Lower lobe of right lung (tissue), 2 donors: ENCODE data around the gene WNK2. TPM values are rescaled to one million over a fixed set of nuclear protein-coding genes. Genes with fewer than 3 reads are reported as not detected.

Experiments
- ATAC-seq, 2 donors: fragments of 200-7000 bp; cut with Tn5 transposase; one replicate each; pipeline ENCODE4 v1.9.1; 2020 to 2022; ENCODE audit warnings: mild to moderate bottlenecking in 2 of 2, moderate library complexity in 2 of 2
- DNase-seq: peaks from one replicate; pipeline ENCODE4 v3.0.0-alpha.2; 2020
- H3K27ac ChIP-seq: fragments of 200-600 bp; one replicate; pipeline ENCODE4 v1.8.0; 2022
- H3K27me3 ChIP-seq: fragments of 200-600 bp; one replicate; pipeline ENCODE4 v1.8.0; 2022; ENCODE audit warnings: low read depth
- H3K36me3 ChIP-seq: fragments of 200-600 bp; one replicate; pipeline ENCODE4 v1.8.0; 2022; ENCODE audit warnings: mild to moderate bottlenecking
- H3K4me1 ChIP-seq: fragments of 200-600 bp; one replicate; pipeline ENCODE4 v1.8.0; 2022
- H3K4me3 ChIP-seq: fragments of 200-600 bp; one replicate; pipeline ENCODE4 v1.8.0; 2022; ENCODE audit warnings: mild to moderate bottlenecking
- H3K9me3 ChIP-seq: fragments of 200-600 bp; one replicate; pipeline ENCODE4 v1.8.0; 2022
- intact Hi-C: fragments of 100-400 bp; cut with DNase I; formaldehyde crosslinking; loops from one replicate; pipeline ENCODE4 v1.11.0; 2022
- total RNA-seq: library from RNA; stranded (reverse); fragmentation: NEBNext Ultra II Directional; extraction: Animal tissue kit (Norgen Biotek cat#: 25700); gene quantifications from one replicate; pipeline ENCODE4 v1.2.1, GENCODE V29; 2021
- TF ChIP-seq, protein P1 (sequence below): fragments of 200-600 bp; IDR thresholded peaks from one replicate; pipeline ENCODE4 v1.8.0; 2022; ENCODE audit warnings: antibody characterized with exemption, mild to moderate bottlenecking
- donor health status: DM: no; HTN: yes; CAD: no; lungs with severe emphysema.

WNK2 gene
- total RNA-seq, 1 donor from 2014 or later = 7.7 TPM

GRCh38 chr9:93306081-93306480 lies 122.1 kb downstream of the WNK2 start:
- TF ChIP-seq, protein P1, sequence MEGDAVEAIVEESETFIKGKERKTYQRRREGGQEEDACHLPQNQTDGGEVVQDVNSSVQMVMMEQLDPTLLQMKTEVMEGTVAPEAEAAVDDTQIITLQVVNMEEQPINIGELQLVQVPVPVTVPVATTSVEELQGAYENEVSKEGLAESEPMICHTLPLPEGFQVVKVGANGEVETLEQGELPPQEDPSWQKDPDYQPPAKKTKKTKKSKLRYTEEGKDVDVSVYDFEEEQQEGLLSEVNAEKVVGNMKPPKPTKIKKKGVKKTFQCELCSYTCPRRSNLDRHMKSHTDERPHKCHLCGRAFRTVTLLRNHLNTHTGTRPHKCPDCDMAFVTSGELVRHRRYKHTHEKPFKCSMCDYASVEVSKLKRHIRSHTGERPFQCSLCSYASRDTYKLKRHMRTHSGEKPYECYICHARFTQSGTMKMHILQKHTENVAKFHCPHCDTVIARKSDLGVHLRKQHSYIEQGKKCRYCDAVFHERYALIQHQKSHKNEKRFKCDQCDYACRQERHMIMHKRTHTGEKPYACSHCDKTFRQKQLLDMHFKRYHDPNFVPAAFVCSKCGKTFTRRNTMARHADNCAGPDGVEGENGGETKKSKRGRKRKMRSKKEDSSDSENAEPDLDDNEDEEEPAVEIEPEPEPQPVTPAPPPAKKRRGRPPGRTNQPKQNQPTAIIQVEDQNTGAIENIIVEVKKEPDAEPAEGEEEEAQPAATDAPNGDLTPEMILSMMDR = no peak

GRCh38 chr9:93306579-93307091 lies 122.7 kb downstream of the WNK2 start:
- Histone ChIP-seq H3K9me3 (no peaks in the 10 kb centered on the region), H3K27me3 (no peaks in the 10 kb centered on the region), H3K4me3 (no peak overlapping the region), H3K27ac (no peak overlapping the region), H3K4me1 (peaks cover 3% of the 10 kb centered on the region), H3K36me3 (no peaks in the 10 kb centered on the region)
- TF ChIP-seq, protein P1 = no peak
- ATAC-seq (no peak), DNase-seq (no peak)
- intact Hi-C loops = no loop called here

More at GRCh38 chr9:93306081-93306480, 122.1 kb downstream of the WNK2 start:
- DNase-seq (no peak), ATAC-seq (no peak)
- intact Hi-C loops = no loop called here
- Histone ChIP-seq H3K4me1 (peaks cover 3% of the 10 kb centered on the region), H3K36me3 (no peaks in the 10 kb centered on the region), H3K4me3 (no peak overlapping the region), H3K27ac (no peak overlapping the region), H3K9me3 (no peaks in the 10 kb centered on the region), H3K27me3 (no peaks in the 10 kb centered on the region)

DNA sequence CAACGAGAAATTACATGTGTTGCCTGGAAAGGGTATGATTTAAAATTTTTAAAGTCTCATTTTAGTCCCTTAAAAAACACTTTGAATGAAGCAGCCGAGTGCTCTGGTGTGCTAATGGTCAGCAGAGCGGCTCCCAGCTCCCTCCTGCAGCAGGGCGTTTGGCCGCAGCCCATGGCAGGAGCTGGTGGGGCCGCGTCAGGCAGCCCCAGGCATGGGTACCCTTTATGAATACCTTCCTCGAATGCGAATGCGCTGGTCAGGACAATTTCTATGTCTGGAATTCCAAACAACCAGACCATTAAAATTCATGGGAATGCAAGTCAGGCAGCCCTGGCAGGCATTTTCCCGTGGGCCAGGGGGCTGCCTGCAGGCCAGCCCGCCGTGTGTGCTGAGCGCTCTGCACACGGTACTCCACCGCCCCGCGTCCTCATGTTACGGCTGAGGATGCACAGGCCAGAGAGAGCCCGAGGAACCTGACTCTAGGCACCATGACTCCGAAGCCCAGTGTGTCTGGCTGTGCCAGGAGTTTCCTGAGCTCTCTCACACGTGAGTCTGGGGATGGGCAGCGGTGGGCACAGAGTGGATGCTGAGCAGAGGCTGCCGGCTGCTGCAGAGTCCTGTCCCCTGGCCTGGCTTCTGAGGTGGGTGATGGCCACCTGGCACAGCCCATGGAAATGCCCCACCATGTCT lies 123.7 kb downstream of the WNK2 start:
- no peak for DNase-seq

DNA sequence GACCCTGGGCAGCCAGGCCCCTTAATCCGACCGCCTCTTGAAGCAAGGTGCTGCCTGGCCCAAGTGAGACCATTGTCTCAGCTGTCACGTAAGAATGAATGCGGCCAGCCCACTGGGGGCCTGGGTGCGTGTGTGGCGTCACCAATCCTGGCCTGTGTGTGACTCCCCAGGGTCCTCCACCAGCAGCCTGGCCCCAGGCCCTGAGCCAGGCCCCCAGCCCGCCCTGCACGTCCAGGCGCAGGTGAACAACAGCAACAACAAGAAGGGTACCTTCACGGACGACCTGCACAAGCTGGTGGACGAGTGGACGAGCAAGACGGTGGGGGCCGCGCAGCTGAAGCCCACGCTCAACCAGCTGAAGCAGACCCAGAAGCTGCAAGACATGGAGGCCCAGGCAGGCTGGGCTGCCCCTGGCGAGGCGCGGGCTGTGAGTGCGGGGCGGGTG lies 124.2 kb downstream of the WNK2 start:
- peak; percentile 34 for DNase-seq
- intact Hi-C loops = no loop called here
- ATAC-seq = no peak
- no peaks in the 10 kb centered on the region for H3K36me3 ChIP-seq
- TF ChIP-seq, protein P1 = no peak
- no peak overlapping the region for H3K4me3 ChIP-seq
- H3K9me3 ChIP-seq = no peaks in the 10 kb centered on the region
- H3K4me1 ChIP-seq = peaks cover 6% of the 10 kb centered on the region
- H3K27me3 ChIP-seq = no peaks in the 10 kb centered on the region
- no peak overlapping the region for H3K27ac ChIP-seq

More for the DNA sequence above, 123.7 kb downstream of the WNK2 start:
- Histone ChIP-seq H3K4me1 (peaks cover 6% of the 10 kb centered on the region), H3K4me3 (no peak overlapping the region), H3K9me3 (no peaks in the 10 kb centered on the region), H3K27ac (no peak overlapping the region), H3K27me3 (no peaks in the 10 kb centered on the region), H3K36me3 (no peaks in the 10 kb centered on the region)
- no peak for ATAC-seq
- intact Hi-C loops = no loop called here
- TF ChIP-seq, protein P1 = no peak

DNA sequence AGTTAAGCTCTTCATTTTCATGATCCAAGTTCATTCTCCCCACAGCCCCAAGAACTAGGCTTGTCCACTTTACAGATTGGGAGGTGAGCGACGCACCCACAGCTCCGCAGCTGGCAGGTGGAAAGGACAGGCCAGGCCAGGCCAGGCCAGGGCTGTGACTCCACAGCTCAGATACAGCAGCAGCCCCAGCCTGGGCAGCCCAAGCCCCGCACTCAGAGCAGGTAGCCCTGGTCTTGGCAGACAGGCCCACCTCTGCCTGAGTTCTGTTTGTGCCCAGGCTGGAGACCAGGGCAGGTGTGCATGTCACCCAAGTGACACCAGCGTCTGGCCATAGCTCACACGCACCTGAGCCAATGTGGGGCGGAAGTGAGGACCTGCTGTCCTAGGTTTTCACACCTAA lies 124.7 kb downstream of the WNK2 start:
- intact Hi-C loops = no loop called here
- Histone ChIP-seq H3K27me3 (no peaks in the 10 kb centered on the region), H3K36me3 (no peaks in the 10 kb centered on the region), H3K27ac (no peak overlapping the region), H3K4me1 (peaks cover 6% of the 10 kb centered on the region), H3K4me3 (no peak overlapping the region), H3K9me3 (no peaks in the 10 kb centered on the region)
- no peak for DNase-seq
- no peak for ATAC-seq
- TF ChIP-seq, protein P1 = no peak
